ENCODE measurements around the gene DOHH. TPM values are rescaled to one million over a fixed set of nuclear protein-coding genes. Genes with fewer than 3 reads are reported as not detected.

The DOHH gene
- total RNA-seq, 1 donor from 2014 or later = 10.1 TPM

DNA sequence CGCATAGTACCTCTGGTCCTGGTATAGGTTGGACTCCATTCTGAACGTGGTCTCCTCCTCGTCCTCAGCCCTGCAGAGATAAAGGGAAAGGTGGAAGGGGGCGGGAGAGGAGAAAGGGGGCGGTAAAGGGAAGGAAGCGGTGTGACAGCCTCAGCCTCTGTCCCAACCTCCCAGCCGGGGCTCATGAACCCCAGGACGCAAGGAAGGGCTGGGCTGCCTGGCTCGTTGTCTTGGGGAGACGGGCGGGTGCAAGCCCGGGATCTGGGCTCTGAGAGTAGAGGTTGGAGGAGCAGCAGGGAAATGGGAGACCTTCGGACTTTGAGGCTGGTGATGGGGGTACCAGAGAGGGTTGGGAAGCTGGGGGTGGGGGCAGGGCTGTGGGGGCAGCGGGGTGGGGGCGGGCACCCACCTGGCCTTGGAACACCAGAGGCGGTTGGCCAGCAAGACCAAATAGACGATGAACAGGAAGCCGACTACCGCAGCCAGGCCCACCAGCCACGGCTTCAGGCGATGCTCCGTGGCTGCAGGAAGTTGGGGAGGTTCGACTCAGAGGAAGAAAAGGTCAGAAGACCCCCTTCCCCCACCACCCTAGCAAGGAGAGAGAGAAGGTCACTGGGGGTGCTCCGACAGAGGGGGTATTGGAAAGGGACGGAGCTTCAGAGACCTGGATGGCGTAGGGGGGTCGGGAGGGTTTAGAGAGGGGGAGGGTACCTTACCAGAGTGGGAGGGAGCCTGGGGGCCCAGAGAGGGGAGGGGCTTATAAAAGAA is 21.9 kb downstream of the DOHH start:
- DNase-seq (ENCODE audit: low read depth in 2 of 2) = no peak

DNA sequence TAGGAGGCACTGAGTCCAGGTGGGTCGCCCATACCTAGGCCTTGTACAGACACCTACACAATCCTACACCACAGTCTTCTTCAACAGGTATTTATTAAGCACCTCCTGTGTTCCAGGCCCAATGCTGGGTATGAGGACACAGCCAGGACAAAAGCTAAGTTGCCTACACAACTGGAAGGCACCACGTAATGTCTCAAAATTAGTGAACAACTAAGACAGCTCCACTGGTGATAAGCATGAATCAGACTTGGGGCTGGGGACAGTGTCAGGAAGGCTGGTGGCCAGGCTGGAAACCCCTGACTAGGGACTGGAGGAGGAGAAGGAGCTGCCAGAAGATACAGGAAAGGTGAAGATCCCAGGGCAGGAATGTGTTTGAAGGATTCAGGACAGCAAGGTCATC is 22.5 kb downstream of the DOHH start:
- no peak for DNase-seq (ENCODE audit: low read depth in 2 of 2)

DNA sequence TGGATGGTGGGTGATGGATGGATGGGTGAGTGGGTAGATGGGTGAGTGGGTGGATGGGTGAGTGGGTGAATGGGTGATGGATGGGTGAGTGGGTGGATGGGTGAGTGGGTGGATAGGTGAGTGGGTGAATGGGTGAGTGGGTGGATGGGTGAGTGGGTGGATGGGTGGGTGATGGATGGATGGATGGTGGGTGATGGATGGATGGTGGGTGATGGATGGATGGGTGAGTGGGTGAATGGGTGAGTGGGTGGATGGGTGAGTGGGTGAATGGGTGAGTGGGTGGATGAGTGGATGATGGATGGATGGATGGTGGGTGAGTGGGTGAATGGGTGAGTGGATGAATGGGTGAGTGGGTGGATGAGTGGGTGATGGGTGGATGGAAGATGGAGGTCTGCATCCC is 23.0 kb downstream of the DOHH start:
- DNase-seq (ENCODE audit: low read depth in 2 of 2) = no peak

DNA sequence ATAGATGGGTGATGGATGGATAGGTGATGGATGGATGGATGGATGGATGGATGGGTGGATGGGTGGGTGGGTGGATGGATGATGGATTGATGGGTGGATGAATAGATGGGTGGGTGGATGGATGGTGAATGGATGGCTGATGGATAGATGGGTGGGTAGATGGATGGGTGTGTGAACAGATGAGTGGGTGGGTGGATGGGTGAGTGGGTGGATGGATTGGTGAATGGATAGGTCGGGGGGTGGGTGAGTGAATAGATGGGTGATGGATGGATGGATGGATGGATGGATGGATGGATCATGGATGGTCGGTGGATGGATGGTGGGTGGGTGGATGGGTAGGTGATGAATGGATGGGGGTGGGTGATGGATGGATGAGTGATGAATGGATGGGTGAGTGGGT is 23.6 kb downstream of the DOHH start:
- DNase-seq (ENCODE audit: low read depth in 2 of 2) = no peak

DNA sequence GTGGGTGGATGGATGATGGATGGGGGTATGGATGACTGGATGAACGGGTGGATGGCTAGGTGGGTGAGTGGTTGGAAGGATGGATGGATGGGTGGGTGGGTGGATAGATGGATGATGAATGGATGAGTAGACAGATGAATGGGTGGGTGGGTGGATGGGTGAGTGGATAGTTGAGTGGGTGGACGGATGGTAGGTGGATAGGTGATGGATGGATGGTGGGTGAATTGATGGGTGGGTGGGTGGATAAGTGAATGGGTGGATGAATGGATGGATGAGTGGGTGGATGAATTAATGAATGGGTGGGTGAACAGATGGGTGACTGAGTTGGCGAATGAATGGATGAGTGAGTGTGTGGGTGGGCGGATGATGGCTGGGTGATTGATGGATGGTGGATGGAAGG is 25.0 kb downstream of the DOHH start:
- no peak for DNase-seq (ENCODE audit: low read depth in 2 of 2)

DNA sequence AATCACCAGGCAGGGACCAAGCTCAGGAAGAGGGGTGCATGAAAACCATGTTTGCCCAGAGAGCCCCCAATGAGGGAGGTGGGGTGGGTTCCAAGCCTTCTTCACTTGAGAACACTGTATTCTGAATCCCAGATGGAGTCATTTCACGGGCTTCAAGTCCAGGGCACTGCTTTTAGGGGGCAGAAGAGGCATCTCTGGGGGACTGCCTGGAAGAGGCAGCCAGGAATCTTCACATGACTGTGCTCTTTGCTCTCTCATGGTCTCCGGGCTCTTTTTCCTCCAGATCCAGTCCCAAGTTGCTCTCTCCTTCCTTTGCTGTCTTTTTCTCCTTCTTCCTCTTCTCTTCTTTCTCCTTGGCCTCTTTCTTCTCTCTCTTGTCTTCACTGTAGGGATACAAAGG is 25.9 kb downstream of the DOHH start:
- DNase-seq (ENCODE audit: low read depth in 2 of 2) = no peak

DNA sequence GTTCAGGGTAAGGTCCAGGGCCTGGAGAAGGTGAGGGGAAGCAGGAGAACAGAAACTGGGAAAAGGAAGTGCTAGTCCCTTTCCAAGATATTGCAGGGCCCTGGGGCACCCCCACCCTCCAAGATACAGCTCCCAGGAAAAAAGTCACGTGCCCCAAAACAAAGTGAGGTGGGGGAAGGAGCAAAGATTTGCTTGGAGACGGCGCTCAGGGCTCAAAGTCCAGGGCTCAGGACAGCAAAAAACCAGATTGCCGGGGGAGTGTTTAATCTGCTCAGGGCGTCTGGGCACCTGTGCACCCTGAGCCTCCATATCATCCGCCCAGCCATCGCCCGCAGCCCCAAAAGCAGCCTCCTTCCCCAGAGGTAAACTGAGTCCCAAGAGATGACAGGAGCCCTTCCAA is 26.5 kb downstream of the DOHH start:
- DNase-seq (ENCODE audit: low read depth in 2 of 2) = no peak

DNA sequence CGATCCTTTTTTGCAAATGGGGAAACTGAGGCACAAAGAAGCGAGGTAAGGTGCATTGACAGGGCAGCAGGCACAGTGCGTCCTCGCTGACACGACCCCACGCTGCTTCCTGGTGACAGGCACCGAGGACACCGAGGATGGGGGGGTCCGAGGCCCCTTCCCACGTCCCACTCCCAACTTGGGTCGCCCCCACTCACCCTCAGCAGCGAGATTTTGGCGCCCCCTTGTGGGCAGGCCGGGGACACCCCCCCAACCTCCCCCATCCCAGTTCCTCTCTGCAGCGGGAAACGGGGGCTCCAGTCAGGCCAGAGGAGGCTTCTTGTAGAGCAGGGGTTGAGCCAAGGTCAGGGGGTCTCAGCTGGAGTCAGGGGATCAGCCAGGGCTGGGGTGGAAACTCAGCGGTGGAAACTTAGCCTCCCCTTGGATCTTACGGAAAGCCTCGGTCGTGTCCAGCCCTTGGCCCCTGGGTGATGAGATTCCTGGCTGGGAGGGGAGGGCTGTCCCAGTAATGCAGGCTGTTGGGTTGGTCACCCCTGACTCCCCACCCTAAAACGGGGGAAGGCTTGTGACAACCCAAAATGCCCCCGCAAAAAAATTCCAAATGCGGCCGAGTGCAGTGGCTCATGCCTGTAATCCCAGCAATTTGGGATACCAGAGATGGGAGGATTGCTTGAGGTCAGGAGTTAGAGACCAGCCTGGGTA is 28.4 kb downstream of the DOHH start:
- DNase-seq (ENCODE audit: low read depth in 2 of 2) = peak in 1 of 2 donors; percentile 46

DNA sequence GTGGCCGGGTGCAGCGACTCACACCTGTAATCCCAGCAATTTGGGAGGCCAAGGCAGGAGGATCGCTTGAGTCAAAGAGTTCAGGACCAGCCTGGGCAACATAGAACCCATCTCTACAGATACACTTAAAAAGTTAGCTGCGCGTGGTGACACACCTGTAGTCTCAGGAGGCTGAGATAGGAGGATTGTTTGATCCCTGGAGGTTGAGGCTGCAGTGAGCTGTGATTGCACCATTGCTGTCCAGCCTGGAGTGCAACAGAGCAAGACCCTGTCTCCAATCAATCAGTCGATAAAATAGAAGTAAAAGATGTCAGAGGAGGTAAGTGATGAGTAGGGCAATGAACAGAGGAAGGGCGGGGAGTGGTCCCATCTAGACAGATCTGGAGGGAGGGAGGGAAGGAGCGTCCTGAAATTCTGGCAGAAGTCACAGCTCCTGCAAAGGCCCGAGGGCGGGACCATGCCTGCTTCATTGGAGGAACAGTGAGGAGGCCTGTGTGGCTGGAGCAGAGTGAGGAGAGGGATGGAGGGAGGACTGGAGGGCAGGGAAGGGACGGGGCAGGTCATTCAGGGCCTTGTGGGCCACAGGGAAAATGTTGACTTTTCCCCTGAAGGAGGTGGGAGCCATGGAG is 29.9 kb downstream of the DOHH start:
- no peak for DNase-seq (ENCODE audit: low read depth in 2 of 2)

DNA sequence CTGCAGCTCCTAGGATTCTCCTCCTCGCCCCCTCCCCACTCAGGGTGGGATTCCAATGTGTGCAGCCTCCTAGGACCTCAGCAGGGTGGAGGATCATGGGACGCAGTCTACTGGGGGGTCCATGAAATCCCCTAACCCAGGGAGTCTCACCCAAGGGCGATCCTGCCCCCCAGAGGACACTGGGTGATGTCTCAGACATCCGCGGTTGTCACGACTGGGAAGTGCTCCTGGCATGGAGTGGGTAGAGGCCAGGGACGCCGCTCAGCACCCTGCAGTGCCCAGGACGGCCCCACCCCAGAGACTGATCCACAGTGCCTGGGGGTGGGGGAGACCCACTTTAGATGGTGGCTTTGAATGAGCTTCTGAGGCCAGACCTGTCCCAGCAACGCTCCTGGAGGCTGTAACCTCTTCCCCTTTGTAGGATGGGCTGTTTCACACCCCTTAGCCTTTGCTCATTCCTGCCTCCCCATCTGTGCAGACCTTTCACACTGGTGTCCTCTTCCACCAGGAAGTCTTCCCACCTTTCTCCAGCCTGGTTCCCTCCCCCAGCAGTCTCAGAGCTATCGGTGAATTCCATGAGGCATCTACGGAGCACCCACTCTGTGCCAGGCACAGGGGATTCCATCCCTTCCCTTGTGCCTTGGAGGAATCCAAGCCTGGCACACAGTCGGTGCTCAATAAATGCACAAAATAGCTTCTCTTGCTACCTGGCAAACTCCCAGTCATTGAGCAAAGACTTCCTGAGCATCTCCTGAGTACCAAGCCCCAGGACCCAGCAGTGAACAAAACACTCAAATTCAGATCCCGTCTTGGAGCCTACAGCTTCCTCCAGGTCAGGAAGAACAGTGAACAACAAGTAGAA is 30.6 kb downstream of the DOHH start:
- no peak for DNase-seq (ENCODE audit: low read depth in 2 of 2)

DNA sequence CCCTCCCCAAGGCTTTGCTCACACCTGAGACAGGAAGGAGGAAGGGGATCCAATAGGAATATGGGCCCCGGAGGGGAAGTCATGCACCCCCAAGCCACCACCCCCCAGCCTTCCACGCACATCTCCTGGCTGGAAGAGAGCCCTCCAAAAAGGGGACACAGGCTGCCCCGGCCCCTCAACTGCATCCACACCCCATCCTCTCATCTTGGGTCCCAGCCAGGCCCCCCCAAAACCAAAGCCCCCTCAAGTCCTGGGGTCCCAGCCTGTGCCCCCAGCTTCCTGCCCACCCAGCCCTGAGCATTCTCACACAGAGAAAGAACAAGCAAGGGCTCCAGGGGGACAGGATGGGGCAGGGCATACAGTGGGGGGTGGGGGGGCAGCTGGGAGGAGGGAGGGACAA is 32.3 kb downstream of the DOHH start:
- no peak for DNase-seq (ENCODE audit: low read depth in 2 of 2)

DNA sequence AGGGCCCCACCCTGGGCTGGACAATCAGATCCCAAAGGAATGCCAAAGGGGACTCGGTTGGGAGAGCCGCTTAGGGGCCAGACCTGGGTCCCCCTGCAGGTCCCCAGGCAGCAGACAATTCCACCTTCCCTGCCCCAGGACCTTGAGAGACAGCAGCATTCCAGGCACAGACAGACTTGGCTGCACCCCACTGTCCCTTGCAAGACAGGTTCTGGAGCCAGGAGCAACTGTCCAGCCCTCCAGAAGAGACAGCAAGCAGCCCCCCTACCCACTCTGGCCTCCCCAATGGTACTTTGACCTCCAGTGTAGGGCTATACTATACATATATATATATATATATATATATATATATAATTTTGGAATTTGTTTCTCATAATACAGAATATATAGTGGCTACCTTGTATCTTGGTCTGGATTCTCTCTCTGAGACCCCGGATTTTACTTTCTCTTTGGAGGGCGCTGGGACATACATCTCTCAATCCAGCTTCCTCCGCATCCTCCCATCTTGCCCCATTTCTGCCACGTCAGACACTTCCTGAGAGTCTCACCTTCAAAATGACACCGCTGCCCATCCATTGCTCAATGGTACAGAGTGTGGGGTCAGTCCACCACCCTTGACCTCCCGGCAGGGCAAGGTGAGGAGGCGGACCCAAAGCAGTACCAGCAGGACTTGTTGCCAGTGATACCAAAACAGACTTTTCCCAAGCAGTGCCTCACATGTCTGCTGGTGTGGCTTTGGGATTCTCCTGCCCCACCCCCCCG is 32.9 kb downstream of the DOHH start:
- no peak for DNase-seq (ENCODE audit: low read depth in 2 of 2)

DNA sequence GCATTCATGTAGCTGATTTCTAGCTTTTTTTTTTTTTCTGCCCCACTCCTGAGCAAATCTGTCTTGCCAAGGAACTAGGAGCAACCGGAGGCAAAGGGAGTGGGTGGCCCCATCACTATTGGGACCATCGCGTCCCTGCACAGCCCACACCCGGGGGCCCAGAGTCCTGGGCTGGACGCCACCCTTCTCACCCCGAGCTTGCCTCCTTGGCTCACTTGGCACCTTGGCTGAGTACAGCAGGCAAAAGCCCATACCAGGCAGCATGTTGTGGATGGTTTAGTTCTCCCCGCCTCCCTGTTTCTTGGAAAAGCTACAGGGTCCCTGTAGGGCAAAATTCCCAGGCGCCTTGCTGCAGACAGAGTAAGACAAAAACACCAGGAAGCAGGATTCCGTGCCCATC is 33.8 kb downstream of the DOHH start:
- DNase-seq (ENCODE audit: low read depth in 2 of 2) = no peak

DNA sequence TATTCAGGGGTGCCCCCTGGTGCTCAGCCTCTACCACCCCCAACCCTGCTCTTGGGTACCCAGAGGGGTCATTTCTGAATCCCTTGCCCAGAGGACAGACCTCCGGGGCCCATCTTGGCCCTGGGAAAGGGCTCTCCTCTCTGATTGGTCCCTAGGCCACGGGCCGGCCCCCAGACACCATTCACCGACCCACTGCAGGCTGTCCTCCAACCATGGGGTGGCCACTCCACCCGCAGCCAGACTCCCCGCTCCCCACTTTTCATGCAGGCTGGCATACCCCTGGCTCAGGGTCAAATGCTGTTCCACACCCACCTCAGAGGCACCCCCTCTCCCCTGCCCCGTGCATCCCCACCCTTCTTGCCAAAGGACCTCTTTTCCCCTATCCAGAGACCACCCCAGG is 34.9 kb downstream of the DOHH start:
- DNase-seq (ENCODE audit: low read depth in 2 of 2) = no peak

DNA sequence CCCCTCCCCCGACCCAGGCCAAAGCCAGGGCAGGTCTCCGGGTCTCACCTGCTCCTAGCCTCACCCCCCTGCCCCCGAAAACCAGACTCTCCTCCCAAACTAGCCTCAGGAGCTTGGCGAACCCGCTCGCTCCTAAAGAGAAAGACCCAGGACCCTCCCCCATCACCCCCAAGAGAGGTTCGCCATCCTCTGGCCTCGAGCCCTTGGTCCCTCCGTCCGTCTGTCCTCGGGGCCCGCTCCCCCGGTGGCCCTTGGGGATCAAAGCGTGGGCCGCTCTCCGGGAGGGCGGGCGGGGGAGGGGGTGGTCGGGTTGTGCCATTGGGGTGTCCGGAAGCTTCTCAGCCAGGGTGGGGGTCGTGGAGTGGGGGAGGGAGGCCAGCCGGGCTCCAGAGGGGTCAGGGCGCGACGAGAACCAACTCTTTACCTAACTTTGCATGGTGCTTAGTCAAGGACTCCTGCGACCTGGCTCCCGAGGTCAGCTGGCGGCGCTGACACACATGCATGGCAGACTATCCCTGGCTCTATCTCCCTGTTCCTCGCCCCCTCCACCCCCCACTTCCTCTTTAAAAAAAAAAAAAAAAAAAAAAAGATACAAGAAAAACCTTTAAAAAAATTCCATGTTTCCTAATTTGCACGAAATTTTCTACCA is 35.8 kb downstream of the DOHH start:
- no peak for DNase-seq (ENCODE audit: low read depth in 2 of 2)

DNA sequence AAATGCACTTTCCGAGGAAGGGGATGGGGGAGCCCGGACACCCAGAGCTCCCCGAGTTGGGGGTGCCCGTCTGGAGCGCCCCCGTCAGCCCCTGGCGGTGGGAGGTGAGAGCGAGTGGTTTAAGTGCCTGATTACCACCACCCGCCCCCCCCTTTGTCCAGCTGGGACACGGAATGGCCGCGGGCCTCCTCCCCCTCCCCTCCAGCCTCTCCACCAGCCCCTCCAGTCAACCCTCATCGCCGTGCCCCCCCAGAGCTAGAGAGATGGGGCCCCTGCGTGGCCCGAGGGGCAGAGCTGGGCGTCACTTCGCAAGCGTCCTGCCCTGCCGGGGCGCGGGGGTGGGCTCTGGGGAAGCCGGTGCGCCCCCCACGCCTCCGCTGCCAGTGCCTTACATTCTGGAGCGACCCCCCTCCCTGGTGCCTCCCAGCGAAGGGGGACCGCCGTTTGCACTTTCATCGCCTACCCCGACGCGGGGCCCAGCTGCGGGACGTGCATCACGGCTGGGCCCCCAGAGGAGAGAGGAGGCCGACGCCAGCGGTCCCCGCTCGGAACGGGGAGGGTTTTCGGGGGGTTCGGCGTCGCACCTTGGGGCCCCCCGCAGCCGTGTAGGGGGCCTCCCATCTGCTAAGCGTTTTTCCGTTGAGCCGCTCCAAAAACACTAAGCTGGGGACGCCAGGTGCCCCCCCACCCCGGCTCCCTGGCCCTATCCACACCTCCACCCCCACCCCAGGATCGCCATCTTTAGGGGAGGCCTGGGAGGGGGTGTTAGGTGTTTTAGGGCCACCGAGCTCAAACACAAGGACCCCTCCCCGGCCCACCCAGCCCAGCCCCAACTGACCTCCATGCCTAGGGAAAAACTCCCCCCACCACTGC is 36.5 kb downstream of the DOHH start:
- no peak for DNase-seq (ENCODE audit: low read depth in 2 of 2)

DNA sequence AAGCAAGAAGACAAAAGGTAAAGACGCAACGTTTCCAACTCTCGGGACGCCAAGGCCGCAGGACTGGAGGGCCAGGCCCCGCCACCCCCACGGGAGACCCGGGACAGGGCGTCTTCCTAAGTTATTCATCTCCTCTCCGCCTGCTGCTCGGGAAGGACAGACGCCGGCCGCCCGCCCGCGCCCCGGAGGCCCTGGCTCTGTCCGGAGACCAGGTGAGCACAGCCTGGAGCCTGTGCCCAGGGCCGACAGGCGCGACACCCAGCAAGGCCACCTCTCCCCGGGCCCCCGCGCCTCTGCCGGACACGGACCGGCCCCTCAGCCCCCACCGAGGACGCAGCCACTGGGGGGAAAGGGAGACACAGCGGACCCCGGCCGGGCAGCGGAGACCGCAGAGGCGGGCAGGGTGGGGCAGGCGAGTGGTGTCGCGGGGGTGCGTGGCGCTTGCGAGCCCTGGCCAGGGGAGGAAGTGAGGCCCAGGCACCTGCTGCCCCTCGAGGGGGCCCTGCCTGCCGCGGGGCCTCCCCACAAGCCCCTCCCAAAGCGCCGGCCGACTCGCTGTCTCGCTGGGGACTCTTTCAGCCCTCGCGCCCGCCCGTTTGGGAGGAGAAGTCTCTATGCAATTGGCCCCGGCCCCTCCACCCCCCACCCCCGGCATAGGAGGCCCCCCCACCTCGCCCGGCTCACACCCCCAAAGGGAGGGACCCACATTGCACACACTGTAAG is 37.3 kb downstream of the DOHH start:
- DNase-seq (ENCODE audit: low read depth in 2 of 2) = no peak

DNA sequence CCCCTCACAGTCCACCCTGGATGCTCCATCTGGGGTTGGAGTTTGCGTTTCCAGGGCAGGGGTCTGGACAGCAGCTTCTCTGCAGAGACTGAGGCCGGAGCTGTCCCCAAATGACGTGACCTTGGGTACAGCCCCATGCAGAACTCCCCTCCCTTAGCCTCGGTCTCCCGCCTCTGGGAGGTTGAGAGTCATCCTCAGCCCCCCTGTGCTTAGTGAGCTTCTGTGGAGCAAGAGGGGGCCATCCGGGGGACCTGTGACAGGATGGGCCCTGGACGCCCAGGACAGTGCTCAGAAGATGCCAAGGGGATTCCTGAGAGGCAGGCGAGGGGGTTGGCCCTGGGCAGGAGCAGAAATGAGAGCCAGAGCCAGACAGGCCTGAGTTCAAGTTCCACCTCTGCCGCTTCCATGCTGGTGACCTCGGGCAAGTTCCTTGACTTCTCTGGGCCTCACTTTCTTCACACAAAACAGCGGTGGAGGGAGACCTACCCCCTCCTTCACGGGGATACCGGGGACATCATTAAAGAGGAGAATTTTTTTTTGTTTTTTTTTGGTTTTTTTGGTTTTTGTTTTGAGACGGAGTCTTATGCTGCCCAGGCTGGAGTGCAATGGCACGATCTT is 40.4 kb downstream of the DOHH start:
- no peak for DNase-seq (ENCODE audit: low read depth in 2 of 2)
